Midbrain (tissue), 1 donor: ENCODE measurements around the gene LMTK2.
"Not testable (repeated sequence)": the region's sequence is repeated elsewhere in the genome, so short reads cannot be mapped to it uniquely, and the experiment has no call there.

Source experiments
- DNase-seq: peaks from one replicate; lab custom pipeline; 2025; lab: John Stamatoyannopoulos, UW

Gene LMTK2

DNA sequence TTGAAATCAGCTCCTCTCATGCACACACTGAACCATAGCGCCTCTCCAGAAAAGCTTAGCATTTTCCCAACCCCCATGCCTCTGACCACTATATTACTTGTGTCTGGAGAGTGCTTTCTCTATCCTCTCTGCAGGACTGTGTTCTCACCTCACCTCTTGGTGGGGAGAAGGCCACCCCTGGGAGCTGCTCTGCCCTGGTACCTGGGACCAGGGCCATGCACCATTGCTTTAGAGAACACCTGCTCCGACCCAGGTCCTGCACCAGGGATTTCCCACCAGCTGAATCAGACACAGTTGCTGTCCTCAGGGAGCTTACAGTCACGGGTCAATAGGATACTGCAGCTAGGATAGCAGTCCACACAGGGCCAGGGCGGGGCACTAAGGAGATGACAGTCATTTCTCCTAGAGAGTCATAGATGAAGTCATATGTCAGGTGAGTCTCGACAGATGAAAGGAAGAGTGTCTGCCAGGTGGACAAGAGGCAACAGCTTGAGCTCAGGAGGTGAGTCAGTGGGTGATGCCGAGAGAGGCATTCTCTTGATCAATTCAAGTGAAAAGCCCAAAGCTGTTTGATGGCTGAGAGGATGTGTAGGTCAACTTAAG lies 619 bp upstream of the LMTK2 start:
- DNase-seq = no peak

DNA sequence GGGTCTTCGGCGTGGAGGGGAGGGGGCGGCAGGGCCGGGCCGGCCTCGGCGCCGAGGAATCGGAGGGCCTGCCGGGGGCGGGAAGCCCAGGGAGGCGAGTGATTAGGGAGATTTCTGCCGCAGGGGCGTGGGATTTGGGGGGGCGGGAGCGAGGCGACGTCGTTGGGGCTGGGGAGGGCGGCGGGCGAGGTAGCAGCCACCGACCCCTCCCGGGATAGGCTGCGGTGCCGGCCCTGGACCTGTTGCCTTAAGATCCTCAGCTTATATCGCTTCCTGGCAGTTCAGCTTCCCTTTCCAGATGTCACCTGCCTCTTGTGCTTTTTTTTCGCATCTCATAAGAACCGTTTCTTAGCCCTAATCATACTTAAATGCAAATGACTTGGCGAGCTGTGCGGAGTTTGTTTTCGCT lies 655 bp downstream of the LMTK2 start:
- peak; percentile 22 for DNase-seq

DNA sequence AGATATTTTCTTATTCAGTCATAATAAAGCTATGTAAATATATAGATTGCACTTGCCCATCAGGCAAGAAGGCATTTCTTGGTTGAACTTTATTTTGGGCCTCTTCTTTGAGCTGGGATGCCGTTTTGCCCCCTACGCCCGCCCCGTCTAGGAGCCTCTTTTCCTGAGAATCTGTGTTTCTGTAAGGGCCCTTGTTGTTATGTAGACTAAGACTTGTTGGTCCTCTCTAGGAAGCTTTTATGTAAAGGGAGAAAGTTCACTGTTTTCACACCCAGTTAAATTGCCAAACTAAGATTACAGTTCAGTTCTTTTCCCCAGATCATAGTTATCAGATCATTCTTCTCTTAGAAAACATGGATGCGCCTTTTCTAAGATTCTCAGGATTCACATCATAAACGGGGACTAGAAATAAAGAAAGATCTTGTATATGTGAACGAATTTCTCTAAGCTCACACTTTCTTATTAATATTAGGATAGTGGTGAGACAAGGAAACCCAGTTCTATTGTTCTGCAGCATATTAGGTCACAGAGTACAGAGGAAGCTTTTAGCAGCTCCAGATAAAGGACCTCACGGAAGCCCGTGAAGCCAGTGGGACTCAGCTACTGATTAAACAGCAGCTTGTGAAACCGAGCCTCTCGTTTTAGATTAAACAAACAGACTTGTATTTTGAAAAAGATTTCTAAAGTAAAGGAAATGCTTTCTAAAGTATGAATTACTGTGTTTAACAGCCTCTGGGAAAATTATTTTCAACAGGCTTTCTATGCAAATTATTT lies 3.8 kb downstream of the LMTK2 start:
- no peak for DNase-seq

- no peak for DNase-seq
Measured at GRCh38 chr7:98112077-98112476, 5.4 kb downstream of the LMTK2 start.

DNA sequence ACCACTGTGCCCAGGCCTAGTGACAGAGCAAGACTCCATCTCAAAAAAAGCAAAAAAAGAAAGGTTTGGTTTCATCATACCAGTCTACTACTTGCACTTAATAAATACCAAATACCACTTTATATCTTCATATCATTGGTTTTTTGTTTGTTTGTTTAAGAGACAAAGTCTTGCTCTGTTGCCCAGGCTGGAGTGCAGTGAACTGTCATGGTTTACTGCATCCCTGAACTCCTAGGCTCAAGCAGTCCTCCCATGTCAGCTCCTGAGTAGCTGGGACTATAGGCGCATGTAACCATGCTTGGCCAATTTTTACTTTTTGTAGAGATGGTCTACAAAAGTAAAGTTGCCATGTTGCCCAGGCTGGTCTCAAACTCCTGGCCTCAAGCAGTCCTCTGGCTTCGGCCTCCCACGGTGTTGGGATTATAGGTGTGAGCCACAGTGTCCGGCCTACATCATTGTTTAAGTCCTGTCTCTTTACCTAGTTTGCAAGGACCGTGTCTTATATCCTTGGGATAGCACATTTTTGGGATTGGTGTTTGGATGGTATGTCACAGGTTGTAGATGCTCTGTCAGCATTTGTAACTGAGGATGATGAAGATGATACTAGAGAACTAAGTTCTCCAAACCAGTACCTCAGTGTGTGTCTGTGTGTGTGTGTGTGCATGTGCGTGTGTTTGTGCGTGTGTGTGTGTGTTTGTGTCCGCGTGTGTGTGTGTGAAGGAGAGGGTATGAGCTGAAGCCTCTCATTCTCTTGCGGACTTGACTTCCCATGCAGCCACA lies 9.3 kb downstream of the LMTK2 start:
- DNase-seq = no peak

DNA sequence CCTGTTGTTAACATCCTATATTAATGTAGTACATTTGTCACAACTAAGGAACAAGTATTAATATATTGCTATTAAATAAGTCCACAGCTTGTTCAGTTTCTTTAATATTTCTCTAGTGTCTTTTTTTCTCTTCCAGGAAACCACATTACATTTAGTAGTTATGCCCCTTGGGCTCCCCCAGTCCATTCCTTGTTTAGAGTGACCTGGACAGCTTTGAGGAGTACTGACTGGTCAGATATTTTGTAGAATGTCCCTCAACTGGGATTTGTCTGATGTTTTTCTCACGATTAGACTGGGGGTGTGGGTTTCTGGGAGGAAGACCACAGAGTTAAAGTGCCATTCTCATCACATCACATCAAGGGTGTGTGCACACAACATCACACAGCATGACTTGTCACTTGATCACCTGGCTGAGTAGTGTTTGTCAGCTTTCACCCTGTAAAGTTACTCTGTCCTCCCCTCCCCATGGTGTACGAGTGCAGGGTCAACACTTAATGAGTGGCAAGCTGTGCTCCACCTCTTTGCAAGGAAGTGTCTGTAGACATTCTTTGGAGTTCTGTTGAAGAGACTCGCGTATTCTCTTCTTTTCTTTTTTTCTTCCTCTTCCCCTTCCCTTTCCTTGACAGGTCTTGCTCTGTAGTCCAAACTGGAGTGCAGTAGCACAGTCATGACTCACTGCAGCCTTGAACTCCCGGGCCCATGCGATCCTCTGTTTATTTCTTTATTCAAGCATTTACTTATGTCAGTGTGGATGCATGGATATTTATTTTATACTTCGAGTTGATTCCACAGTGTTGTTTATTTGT lies 10.2 kb downstream of the LMTK2 start:
- DNase-seq = no peak

DNA sequence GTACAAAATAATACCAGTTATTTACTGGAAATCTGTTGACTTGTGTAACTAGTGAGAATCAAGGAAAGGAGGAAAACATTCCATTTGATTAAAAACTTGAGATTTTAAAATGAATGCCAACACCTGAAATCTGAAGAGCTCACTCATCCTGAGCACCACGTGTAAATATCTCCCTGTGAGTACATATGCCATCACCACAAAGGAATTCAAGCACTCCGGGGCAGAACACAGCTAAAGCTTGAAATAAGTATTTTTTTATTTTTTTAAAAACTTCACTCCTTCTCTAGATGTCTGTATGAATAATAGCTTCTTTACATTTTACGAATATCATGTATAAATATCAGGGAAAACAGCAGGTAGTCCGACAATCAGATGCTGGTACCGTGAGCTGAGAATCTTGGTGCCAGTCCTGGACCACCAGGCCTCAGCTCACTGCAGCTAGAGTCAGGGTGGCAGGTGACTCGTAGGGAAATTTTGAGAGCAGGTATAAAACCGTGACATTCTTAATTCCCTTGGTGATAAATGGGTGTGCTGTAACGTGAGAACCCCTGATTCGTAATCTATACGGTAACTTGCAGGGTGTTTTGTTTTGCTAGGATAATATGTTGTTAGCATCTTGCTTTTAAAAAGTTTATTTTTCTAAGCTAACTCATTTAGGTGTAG lies 12.7 kb downstream of the LMTK2 start:
- DNase-seq = no peak

DNA sequence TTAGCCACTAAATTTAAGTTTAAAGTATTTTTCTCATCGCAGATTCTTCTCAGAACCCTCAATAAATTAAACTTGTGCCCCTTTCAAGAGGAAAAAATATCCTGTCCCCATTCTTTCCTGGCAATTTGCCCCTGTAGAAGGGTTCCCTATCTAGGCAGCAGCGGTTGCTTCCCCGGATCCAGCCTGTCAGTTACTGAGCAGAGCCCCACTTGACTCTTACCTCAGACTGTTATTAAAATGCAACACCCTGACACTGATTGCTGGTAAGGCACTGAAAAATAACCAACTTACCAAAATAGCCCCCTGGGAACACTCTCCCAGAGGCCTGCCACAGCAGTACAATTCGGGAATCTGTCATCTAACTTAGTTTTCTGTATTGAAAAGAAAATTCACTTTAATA lies 13.9 kb downstream of the LMTK2 start:
- DNase-seq = no peak

GRCh38 chr7:98121388-98121787 lies 14.7 kb downstream of the LMTK2 start:
- DNase-seq = not testable (repeated sequence)

DNA sequence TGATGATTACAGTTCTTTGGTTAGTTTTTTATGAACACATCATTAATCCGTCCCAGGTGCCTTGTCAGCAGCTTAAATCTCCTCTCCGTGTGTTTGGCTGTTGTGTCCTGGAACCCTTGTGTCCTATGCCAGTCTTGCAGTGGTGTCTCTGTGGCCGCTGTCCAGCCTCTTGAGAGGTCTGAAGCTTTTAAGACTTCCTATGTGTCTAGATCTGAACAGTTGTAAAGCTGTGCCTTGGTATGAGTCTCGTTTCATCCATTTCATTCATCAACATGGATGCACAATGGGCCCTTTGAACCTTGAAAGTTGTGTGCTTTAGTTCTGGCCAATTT lies 16.7 kb downstream of the LMTK2 start:
- DNase-seq = no peak

DNA sequence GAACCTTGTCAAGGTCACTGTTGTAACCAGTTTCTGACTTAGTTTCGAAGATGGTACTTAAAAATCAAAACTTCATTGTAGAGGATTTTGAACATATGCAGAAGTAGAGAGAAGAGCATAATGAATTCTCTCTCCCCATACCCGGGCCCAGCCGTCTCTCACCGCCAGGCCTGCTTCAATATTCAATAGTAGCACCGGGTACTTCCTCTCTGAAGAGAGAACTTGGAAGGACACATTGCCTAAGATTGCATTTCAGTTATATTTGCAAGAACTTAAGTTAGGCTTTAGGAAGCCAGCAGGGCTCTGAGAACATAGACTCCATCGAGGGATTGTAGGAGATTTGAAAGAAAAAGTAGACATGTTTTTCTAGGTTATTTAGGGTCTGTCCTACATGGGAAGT lies 19.1 kb downstream of the LMTK2 start:
- DNase-seq = no peak

- DNase-seq = no peak
Measured at GRCh38 chr7:98126311-98127142, 19.9 kb downstream of the LMTK2 start.

DNA sequence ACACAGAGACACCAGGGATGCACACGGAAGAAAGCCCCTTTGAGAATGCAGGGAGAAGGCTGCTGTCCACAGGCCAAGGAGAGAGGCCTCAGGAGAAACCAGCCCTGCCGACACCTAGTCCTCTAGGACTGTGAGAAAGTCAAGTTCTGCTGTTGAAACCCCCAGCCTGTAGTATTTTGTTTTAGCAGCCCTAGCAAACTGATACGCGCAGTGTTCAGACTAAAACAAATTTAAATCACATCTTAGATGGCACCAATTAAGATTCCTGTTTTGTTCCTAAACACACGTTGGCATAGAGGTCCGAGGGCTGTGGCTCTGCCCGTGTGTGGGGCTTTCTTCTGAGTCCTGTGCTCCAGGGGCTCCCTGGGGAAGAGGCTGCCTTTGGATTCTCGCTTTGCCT lies 21.7 kb downstream of the LMTK2 start:
- no peak for DNase-seq

GRCh38 chr7:98130959-98131358 lies 24.3 kb downstream of the LMTK2 start:
- DNase-seq = no peak

DNA sequence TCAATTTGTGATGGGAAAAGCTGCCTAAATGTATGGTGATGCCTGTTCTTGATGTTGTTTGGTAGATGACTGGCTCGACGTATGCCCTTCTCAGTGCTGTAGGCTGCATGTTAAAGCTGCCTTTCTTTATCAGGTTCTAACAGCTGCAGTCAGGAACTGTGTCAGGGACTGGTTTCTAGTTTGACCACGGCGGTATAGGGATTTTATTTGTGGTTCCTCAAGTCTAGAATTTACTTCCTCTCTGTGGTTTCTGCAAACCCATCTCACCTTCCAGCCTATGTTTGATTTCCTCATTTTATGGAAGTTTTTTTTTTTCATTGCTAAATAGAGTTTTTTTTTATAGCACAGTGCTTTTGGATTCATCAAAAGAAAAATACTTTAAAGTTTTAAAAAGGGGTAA lies 26.5 kb downstream of the LMTK2 start:
- peak; percentile 13 for DNase-seq

- DNase-seq = no peak
Measured at GRCh38 chr7:98133621-98134303, 27.1 kb downstream of the LMTK2 start.

DNA sequence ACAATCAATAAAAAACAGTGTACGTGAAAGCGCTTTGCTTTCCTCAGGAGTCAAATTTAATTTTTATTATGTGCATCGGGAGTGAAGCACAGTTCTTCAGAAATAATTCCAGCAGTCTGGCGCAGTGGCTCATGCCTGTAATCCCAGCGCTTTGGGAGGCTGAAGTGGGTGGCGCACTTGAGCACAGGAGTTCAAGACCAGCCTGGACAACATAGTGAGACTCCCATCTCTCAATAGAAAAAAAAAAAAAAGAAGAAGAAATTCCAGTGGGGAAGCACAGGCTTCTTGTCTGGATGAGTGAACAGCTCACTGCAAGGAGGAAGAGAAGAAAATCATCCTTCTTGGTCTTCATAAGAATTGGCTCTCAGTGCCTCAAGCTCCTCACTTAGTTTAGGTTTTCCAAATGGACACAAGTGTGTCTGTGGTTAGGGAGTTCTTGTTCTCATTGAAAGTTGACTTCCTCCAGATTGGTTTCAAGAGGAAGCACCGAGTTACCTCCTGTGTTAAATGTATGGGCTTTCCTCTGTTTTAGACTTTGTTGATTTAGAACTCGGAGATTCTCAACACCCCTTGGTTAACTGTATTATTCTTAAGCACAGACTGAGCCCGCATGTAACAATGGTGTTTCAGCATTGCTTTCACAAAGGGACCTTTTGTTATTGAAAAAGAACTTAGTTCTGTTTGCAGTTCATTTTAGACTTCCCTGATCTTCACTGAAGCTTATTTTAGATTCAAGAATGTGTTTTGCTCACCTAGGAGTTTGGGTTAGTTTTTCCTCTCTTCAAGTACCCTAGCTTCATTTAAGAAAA lies 28.0 kb downstream of the LMTK2 start:
- no peak for DNase-seq

DNA sequence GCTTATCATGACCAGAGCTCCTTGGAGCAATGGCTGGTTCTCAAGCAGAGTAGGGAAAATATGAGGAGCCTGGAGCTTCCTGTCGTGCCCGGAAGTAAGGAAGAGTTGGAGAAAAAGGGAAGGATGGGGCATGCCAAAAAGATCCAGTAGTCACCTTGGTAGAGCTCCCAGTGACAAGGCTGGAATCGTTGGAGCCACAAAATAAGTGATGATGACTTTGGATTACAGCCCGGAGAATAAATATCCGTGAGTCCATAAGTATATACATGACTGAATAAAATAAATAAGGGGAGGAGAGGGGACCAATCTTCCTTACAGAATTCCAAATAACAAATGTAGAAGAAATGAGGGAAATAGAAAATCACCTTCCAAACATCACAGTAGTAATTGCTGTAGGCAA lies 29.3 kb downstream of the LMTK2 start:
- no peak for DNase-seq

- no peak for DNase-seq
Measured at GRCh38 chr7:98136423-98136822, 29.8 kb downstream of the LMTK2 start.
